Lung microvascular endothelial cell (primary cell): ENCODE results near the gene VASH1. TPM values are rescaled to one million over a fixed set of nuclear protein-coding genes. Genes with fewer than 3 reads are reported as not detected.

ENCODE experiments used
- DNase-seq, 2 donors: peaks; one replicate each; pipeline versions ENCODE4 v3.0.0 to v3.0.0-alpha.2; 2010; ENCODE audit warnings: low read depth in 2 of 2
- total RNA-seq: library from RNA; depleted of rRNA; stranded (reverse); fragments of >200 nt; gene quantifications from 2 replicates; pipeline ENCODE4 v1.2.1, GENCODE V29; 2014

VASH1 gene
- total RNA-seq, 1 donor from 2014 or later, result 15.3 TPM

DNA sequence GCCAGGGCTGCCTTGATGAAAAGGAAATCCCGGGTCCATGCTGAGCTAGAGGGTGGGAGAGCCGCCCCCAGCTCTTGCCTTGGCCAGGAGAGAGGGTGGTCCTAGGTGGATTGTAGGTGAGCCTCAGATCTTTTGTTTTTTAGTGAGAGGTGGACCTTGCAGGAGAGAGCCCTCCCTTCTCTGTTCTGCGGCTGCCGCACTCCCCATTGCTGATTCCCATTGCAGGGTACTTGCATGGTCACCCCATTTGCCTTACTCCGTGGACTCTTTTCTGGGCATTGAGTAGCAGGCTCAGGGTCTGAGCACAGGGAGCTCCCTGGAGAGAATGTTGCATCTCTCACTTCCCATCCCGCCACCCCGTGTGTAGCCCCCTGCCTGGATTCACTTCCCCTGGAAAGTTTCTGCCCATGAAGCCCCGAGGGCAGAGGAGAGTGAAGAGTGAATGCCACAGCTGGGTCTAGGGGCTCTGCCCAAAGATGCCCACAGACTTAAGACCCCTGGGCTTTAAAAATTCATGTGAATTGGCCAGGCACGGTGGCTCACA, 10.2 kb downstream of the VASH1 start:
- no peak for DNase-seq

DNA sequence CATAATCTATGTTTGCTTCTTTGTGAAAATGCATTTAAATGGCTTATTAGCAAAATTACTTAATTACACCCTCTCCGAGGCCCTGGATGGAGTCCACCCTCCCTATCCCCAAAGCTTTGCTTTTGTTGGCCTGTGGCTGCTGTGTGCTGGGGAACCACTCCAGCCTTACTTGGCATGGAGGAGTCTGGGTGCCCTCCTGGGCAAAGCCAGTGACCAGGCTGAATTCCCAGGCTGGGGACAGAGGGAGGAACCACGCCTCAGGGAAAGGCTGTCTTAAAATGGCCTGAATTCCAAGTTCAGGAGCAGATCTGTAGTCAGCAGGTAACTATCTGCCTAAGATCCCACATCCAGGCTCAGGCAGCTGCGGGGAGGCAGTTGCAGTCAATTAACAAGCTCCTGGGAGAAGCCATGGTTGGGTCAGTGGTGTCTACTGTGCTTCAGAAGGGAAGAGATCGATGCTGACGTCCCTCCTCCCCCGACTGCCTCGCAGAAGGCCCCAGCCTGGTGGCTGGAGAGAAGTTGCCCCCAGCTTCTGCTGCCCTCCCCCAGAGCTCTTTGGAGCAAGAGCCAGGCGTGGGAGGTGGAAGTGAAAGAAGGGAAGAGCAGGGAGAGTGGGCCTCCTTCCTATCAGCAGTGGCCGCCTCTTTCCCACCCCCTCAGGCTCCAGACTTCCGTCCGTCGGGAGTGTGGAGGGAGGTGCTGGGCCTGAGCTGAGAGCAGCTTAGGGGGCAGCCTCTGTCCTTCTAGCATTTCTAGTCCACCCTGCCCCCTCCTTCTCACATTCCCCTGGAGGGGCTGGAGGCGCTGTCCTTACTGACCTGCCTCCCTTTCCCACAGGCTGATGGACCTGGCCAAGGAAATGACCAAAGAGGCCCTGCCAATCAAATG, 11.3 kb downstream of the VASH1 start:
- DNase-seq, result peak; percentile 21 to 69

DNA sequence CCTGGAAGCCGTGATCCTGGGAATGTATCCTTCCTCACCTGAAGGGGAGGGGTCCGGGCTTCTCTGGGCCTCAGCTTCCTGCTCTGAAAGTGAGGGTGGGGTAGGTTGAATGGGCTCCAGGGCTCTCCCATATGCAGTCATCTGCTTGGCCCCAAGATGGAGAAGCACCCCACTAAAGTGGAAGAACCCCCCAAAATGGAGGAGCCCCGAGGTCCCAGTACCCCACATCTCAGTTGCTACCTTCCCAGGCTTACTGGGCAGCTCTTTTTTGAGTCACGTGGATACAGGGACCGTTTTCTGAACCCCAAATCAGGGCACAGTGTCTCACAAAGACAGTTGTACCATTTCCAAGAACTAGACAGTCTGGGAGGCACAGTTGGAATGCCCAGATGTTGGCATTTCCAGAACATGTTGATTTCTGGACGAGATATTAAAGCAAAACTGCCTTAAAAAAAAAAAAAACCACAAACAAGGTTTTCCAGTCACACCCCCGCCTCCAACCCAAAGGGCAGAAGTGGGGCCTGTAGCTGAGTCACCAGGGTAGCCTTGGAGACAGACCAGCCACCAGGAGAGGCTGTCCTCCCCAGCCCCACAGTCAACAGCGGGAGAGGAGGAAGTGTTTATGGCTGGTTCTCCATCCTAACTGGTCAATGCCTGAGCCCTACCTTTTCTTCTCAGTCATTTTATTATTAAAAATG, 12.1 kb downstream of the VASH1 start:
- peak; percentile 40 to 89 for DNase-seq

DNA sequence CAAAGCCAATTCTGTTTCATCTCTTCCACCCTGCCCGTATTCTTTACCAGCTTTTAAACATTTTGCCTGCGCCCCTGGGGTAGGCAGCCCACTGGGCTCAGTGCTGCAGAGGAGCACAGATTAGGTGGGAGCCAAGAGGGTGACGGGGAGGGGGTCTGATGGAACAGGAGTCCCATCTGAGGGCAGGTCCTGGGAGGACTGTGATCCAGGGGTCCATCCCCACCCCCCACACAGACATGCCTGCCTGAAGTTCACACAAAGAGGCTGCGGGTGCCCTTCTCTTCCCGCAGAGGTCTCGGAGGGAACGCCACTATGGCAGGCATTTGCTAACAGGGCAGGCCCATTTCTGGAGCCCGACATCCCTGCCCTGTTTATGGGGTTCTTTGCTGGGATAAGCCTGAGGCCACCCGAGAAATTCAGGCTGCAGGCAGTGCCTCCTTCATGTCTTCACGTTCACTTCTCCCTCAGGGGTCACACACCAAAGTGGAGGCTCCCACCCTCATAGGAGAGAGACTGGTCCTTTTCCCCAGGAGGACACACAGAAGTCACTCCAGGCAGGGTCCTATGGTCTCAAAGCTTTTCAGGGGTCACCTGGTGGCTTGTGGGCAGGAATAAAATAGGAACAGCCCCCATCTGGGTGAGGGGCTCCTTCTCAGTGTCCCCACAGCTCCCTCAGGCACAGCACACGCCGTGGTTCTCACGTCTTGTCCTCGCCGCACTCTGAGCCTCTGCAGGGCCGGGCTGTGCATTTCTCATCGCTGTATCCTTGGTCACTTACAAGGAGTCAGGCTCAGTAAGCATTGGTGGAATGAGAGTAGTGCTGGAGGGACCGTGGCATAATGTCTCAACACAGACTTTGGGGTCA, 12.9 kb downstream of the VASH1 start:
- DNase-seq, result no peak

DNA sequence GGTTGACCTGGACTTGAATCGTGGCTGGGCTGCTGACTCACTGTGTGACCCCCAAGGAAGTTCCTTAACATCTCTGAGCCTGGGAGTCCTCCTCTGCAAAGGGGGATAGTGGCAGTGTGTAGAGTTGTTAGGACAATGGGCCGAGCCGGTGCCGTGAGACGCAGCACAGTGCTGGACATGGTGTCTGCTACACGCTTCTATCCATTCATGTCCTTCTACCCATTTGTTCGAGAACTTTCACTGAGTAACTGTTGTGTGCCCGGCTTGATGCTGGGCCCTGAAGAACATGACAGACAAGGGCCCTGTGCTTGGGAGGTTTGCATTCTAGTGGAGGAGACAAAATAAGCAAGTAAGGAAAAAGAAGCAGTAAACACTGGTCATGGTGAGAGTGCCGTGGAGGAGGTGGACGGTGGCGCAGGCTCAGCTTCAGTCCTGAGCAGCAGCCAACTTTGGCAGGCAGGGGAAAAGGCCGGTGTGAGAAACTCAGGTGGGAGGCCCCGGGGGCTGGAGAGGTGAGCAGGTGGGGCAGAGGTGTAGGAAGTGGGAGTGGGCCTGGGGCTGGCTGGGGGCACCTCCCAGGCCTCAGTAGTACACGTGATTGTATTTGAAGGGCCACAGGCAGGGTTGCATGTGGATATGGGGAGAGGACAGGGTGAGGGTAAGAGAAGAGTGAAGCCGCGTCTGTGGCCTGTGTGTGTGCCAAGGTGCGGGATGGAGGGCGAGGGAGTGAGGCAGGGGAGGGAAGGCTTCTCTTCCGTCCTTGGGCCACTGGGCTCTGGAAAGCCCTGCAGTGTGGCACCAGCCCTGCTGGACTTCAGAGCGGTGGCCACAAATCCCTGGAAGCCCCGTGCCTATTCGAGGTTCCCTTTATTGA, 13.8 kb downstream of the VASH1 start:
- DNase-seq, result peak in 1 of 2 donors; percentile 0

DNA sequence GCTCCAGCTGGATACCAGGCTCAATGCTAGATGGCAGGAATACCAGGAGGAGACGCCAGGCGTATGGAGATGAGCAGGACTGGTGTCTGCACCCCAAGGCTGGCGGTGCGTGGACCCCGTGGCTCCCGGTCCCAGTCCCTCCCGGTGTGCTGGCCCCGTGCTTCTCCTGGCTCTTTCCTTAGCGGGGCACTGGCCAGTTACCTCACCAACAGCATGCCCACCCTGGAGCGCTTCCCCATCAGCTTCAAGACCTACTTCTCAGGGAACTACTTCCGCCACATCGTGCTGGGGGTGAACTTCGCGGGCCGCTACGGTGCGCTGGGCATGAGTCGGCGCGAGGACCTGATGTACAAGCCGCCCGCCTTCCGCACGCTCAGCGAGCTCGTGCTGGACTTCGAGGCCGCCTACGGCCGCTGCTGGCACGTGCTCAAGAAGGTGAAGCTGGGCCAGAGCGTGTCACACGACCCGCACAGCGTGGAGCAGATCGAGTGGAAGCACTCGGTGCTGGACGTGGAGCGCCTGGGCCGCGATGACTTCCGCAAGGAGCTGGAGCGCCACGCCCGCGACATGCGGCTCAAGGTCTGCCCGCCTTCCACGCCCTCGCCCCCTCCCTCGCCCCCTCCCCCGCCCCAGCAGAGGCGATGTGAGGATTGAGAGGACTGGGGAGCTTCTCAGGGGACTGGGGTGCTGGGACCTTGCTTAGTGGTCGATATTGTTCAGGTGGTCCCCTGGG, 14.6 kb downstream of the VASH1 start:
- peak in 1 of 2 donors; percentile 0 for DNase-seq

DNA sequence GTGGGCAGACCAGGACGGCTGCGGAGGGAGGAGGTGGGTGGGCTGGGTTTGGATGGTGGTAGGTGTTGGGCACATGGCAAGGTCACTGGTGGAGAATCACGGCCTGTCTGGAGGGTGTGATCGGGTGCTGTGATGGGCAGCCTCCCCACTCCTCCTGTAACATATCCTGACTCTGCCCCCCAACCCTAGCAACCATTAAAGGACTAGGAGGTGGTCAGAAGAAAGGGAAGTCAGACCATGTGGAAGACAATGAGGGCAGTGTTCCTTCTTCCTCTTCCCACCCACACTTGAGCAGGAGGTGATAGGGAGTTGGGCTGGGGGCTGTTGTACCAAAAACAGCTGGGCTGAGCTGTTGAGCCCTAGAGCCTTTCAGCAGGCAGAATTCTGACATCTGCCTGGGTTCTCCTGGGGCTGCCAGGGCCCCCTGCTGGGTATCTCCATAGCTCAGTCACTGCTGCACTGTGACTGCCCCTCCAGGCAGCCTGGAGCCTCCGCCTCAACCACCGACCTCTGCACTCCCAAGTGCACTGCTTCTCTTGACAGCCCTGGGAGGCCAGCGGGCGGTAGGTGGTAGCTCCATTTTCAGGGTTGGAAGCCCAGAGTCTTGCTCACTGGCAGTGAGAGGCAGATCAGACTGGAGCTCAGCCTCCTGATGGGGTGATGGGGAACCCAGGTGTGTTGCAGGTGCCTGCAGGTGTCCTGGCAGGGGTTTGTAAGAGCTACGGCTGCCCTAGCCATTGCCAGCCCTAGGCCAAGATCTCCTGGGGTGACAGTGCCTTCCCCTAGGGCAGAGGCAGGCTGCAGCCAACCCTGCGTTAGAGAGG, 15.4 kb downstream of the VASH1 start:
- no peak for DNase-seq

DNA sequence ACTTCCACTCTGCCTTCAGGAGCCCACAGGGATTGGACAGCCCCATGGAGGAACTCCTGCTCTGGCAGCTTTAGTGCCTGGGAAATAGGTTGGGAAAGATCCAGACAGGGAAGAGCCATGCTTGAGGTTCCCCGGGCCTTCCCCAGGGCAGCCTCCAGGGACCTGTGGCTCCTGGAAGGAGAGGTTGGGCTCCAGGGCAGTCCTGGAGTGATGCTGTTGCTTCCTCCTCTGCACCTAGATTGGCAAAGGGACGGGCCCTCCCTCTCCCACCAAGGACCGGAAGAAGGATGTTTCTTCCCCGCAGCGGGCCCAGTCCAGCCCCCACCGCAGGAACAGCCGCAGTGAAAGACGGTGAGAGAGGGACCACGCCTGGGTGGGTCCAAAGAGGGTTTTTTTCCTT, 16.5 kb downstream of the VASH1 start:
- no peak for DNase-seq

DNA sequence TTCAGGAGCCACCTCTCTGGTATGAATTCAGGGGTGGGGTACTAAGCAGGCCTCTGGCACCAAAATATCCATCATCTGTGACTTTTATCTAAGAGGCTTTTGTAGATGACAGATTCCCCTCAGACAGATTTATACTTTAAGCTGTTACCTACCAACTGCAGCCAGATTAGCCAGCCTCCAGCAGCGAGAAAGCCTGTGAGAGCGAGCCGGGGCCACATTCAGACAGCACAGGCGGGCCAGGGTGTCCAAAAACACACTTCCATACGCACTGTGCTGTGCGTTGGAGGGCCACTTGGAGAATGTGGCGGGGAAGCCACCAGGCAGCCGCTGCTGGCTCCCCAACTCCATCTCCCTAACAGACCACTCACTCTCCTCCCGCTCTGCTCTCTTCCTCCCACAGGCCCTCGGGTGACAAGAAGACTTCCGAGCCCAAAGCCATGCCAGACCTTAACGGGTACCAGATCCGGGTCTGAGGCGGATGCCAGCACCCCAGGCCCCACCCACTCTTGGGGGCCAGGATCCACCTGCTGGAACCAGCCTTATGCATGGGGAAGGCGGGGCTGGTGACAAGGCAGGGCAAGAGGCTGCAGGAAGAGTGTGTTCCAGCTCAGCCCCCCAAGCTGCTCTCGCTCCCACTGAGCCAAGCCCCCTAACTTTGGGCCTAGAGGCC, 17.4 kb downstream of the VASH1 start:
- no peak for DNase-seq

DNA sequence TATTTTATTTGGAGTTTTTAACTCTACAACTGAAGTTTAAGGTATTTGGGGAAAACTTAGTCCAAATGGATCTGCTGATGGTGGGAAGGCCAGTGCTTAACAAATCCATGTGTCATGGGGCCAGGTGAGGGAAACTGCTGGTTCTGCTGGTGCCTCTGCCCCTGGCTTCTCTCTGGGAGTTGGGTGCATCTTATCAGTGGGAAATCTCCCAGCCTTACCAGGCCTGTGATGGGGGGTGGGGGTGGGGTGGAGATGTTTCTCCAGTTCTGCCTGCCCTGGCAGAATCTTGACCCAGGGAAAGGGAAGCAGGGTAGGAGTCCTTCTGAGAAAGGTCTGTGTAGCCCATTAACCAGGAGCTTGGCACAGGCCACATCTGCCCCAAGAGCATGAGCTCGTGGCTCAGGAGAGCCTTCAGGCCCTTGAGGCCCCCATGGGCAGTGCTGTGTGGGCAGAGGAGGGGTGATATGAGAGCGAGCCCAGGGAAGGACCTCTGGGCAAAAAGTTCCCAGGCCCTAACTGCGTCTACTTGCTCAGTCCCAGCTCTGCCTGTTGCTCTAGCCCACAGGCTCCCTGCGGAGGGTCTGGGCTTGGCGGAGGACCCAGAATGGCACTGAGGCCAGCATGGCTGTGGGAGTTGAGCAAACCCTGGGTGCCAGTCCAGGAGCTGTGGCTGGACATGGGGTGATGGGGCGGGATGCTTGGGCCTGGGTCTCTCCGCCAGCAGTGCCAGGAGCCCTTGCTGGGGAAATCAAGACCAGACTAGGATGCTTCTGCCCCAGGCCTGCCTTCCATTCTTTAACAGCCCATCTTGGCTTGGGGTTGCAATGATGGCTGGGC, 18.2 kb downstream of the VASH1 start:
- DNase-seq, result no peak

DNA sequence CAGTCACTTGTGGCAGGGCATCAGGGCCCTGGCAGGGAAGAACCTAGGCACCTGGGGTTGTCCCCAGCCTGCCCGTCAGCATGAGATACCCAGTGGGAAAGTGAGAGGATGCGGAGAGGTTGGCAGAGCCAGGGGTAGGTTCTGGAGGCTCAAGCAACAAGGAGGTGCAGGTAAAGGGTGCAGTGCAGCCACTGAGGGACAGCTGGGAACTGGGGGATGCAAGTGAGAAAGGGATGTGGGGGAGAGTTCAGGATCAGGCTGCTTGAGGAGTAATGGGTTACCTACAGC, 18.7 kb downstream of the VASH1 start:
- DNase-seq, result no peak

DNA sequence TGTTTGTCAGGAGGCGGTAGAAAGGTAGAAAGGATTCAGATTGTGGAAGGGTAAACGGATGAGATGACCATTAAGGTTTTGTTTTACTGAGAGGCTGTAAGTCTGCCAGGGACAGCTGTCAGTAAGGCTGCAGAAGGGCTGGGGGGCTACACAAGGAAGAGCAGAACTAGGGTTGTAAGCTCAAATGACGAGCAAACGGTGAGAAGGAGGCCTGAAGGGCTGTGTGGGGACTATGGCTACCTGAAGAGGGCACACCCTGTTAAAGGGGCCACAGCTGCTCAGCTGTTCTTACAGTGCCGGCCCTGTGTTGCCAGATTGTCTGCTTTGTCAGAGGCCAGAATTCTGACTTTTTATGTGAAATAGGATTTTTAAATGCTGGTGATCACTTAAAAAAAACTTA, 19.1 kb downstream of the VASH1 start:
- no peak for DNase-seq

DNA sequence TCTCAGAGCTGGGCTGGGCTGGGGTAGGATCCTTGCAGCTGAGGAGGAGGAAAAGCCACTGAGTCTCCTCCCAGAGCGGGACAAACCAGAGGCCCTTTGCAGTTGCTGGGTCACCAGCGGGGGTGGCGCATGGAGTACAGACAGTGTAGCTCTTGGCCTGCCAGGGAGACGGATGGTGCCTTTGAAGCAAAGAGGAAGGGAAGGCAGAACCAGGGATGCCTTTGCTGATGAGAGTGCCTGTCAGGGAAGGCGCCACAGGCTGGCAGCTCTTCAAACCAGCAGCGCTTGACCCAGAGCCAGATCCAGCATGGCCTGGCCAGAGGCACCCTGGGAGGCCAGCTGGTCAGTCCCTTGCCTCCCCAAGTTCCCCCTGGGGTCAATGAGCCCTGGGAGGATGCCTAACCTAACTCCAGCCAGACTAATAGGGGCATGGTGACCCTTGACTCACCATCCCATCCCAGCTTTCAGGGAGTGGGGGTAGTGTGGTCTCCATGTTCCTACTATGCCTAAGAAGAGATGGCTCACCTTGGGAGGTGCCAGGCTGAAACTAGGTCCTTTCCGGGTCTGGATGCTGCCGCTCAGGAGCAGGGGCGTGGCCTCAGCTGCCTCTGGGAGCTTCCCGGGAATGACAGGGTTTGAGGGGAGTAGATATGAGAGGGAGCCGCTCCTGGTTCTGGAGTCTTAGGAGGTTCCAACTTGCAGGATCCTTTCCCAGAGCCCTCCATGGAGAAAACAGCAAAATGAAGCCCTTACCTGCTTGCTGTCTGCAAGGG, 19.8 kb downstream of the VASH1 start:
- no peak for DNase-seq

DNA sequence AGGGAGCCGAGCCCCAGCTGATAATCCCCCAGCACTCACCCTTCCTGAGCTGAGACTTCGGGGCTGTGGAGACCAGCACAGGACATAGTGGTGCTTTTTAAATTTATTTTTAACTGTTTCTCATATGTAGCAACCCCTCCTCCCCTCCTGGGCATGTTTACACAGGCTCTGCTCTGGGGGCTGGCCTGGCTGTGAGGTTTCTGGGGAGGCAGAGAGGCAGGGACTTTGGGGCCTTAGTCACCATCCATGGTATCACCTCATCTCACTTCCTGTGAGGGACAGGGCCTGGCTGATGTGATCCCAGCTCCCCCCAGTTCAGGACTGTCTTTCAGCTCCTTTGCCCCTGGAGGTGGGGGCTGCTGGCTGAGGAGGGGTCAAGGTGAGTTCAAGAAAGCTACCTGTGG, 20.4 kb downstream of the VASH1 start:
- no peak for DNase-seq

DNA sequence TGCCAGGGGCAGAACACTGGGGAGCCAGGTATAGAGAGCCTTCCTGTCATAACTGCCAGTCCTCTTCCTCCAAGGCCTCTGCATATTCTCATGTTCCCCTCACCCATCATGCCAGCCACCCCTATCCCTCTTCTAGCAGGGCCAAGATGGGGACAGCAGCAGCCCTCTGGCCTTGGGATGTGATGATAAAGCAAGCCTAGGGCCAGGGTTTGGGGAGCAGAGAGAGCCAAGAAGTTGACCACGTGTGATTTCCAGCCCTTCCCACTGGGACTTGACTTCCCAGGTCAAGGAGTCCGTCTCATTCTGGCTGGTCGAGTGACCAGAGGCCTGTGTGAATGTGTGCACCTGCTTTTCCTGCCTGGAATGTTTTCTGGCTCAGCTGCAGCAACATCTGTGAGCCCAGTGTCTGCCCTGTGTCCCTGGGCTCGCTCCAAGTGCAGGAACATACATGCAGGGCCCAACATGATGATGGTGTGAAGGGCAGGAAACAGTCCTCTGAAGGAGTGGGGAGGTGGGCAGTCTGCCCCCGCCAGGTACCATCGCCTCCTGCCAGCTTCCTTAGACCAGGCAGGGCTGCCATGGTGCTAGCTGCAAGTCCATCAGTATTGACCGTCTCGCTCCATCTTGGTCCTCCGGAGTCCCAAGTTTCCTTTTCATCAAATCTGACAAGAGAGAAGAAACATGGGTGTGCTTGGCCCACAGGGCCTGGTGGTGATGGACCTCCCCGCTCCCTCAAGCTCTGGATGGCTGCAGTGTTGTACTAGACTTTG, 21.0 kb downstream of the VASH1 start:
- no peak for DNase-seq

DNA sequence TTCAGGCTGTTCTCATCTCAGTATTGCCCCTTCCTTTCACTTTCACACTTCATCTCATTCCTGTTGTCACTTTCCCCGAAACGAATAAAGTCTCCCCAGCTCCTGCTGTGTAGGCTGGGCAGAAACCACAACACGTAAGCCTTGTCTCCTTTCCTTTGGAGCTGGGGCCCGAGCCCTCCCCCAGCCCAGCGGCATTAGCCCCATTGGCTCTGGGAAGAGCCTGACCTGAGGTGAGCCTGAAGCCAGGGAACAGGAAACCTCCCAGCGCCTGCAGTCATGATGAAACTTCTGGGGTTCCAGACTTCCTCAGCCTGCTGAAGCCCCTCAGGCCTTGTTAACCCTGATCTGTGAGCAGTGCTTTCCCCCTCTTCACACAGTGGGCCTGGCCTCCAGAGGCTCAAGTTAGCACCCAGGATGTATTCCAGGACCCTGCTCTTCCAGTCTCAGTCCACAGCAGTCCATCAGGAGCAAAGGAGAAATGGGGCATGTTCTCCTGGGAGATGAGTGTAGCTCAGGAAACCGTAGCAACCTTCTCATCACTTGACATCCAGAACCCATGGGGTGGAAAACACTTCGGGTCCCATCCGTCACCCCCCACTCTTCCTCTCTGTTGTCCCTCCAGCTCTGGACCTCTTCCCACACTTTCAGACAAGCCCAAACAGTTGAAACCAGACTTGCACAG, 21.8 kb downstream of the VASH1 start:
- no peak for DNase-seq
